Peyer's patch (tissue), 4 donors: ENCODE measurements around the gene MYH16.

Experiments
- CTCF ChIP-seq, 6 experiments: fragments of 450-650 bp in 4 of 6; fragments of 200-600 bp in 2 of 6; sonication (generic) in 1 of 6; IDR thresholded peaks; one replicate each; pipeline ENCODE4 v1.5.1; 2017 to 2019; ENCODE audit warnings: antibody characterized with exemption in 6 of 6, mild to moderate bottlenecking in 3 of 6, moderate library complexity in 1 of 6
- POLR2A ChIP-seq, 2 donors: fragments of 450-650 bp; IDR thresholded peaks; one replicate each; pipeline ENCODE4 v1.5.1; 2017; ENCODE audit warnings: antibody characterized with exemption in 2 of 2, mild to moderate bottlenecking in 2 of 2, moderate library complexity in 2 of 2

- TF ChIP-seq CTCF (IDR thresholded peaks at IDR 0.05) (no peak), POLR2A (IDR thresholded peaks at IDR 0.05) (no peak)
These were observed 71.5 kb downstream of the MYH16 start for GRCh38 chr7:99344061-99344647.
